Adrenal gland (tissue), 12 donors: Measurements from ENCODE around the gene MSH5. TPM values are rescaled to one million over a fixed set of nuclear protein-coding genes. Genes with fewer than 3 reads are reported as not detected.

Source experiments
- DNase-seq, 7 donors: peaks; one replicate each; pipeline ENCODE4 v3.0.0-alpha.2; 2019 to 2020
- H3K27ac ChIP-seq, 5 donors: fragments of 200-600 bp; sonication (generic) in 4 of 5; 1 replicate in 3 of 5; 2 replicates in 2 of 5; pipeline versions ENCODE4 v1.5.1 to v1.8.0; 2016 to 2020; ENCODE audit warnings: mild to moderate bottlenecking in 1 of 5
- H3K27me3 ChIP-seq: fragments of 200-600 bp; 2 replicates; pipeline ENCODE4 v1.8.0; 2021
- H3K36me3 ChIP-seq, 2 donors: fragments of 200-600 bp; replicated peaks in 1 of 2; 1 replicate in 1 of 2; 2 replicates in 1 of 2; pipeline versions ENCODE4 v1.5.1 to v1.8.0; 2018 to 2022
- H3K4me1 ChIP-seq, 2 donors: fragments of 200-600 bp; replicated peaks in 1 of 2; 1 replicate in 1 of 2; 2 replicates in 1 of 2; pipeline versions ENCODE4 v1.5.1 to v1.8.0; 2018 to 2021
- H3K4me3 ChIP-seq, 4 donors: fragments of 200-600 bp; sonication (generic) in 3 of 4; one replicate each; pipeline ENCODE4 v1.5.1; 2016 to 2018
- H3K9me3 ChIP-seq, 3 donors: fragments of 200-600 bp; sonication (generic) in 1 of 3; replicated peaks in 1 of 3; 1 replicate in 2 of 3; 2 replicates in 1 of 3; pipeline versions ENCODE4 v1.5.1 to v1.8.0; 2016 to 2021
- CTCF ChIP-seq, 6 experiments: fragments of 450-650 bp in 4 of 6; fragments of 200-600 bp in 2 of 6; sonication (generic) in 1 of 6; IDR thresholded peaks; 1 replicate in 5 of 6; 2 replicates in 1 of 6; pipeline versions ENCODE4 v1.5.1 to v1.8.0; 2016 to 2021; ENCODE audit warnings: antibody characterized with exemption in 6 of 6, mild to moderate bottlenecking in 2 of 6, moderate library complexity in 1 of 6
- POLR2A ChIP-seq, 2 donors: fragments of 450-650 bp; IDR thresholded peaks; one replicate each; pipeline ENCODE4 v1.6.1; 2017; ENCODE audit warnings: antibody characterized with exemption in 2 of 2, mild to moderate bottlenecking in 2 of 2, moderate library complexity in 1 of 2
- WGBS, 4 donors: extraction: QIAGEN DNeasy Blood & Tissue Kit in 2 of 4; methylation state at CpG; one replicate each; pipeline versions ENCODE4 v1.1.5 to v1.1.7; 2013 to 2017; 5-methylcytosine and 5-hydroxymethylcytosine counted together
- intact Hi-C, 2 donors: fragments of 100-400 bp; cut with DNase I; formaldehyde crosslinking; loops; one replicate each; pipeline versions ENCODE4 v1.14.1 to v1.15.0; 2022 to 2023
- polyA plus RNA-seq, 3 donors: library from polyadenylated mRNA; stranded (reverse); fragments of 200-250 nt in 2 of 3; fragments of 350-450 nt in 1 of 3; fragmentation: Illumina TruSeq in 1 of 3; extraction: RNeasy Lipid Tissue Mini Kit (QIAGEN cat#74804) in 1 of 3; gene quantifications; one replicate each; pipeline ENCODE4 v1.2.3, GENCODE V29; 2013 to 2014
- total RNA-seq, 9 donors: library from RNA; depleted of rRNA in 4 of 9; stranded (reverse); fragments of >200 nt in 4 of 9; fragments of 120-200 nt in 1 of 9; fragmentation: NEBNext Ultra II Directional in 1 of 9; extraction: Animal tissue kit (Norgen Biotek cat#: 25700) in 1 of 9; gene quantifications; one replicate each; pipeline versions ENCODE4 v1.1.0 to v1.2.4, GENCODE V29; 2013 to 2023
- donor health status: healthy with polysubstance abuse.
- donor health status: Bipolar disorder and iron deficiency.
- donor health status: DM: yes; HTN: yes; CAD: no.
- donor health status: DM: no; HTN: no; CAD: no.
- donor health status: DM: no; HTN: no; CAD: no.
- donor health status: DM: yes; HTN: yes; CAD: no.

The MSH5 gene
- total and polyA plus RNA-seq, 12 donors = 3.0 to 24.5 (median 6.4) TPM

DNA sequence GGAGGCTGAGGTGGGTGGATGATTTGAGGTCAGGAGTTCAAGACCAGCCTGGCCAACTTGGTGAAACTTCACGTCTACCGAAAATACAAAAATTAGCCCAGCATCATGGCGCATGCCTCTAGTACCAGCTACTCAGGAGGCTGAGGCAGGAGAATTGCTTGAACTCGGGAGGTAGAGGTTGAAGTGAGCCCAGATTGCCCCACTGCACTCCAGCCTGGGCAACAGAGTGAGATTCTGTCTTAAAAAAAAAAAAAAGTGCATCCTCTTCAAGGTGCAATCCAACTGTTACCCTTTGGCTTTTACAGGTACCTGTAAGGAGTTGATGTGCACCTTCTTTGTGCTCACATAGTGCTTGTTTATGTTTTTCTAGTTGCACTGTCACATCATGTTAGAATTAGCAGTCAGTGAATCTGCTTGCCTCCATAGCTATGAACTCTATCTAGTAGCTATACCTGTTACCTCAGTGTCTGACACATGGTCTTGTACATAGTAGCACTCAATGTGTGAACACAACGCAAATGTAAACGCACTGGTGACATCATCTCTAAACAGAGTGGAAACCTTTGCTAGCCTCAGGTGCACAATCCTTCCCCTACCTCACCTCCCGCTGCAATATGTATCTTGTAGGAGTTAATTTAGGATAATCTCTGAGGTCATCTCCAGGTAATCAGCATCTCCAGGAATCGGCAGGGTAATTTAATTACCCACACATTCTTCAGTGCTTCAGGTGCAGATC lies 9.7 kb downstream of the MSH5 start:
- no peaks in the 10 kb centered on the region for H3K9me3 ChIP-seq
- intact Hi-C loops = no loop called here
- WGBS, 4 donors = 93 to 95% (median 94%) methylated on average over 8 of the region's 8 CpGs
- DNase-seq = no peak
- no peak overlapping the region for H3K4me3 ChIP-seq
- no peak for TF ChIP-seq CTCF (IDR thresholded peaks at IDR 0.05)
- TF ChIP-seq POLR2A (IDR thresholded peaks at IDR 0.05) = no peak
- no peaks in the 10 kb centered on the region for H3K4me1 ChIP-seq
- H3K27ac ChIP-seq = no peak overlapping the region
- H3K27me3 ChIP-seq = no peaks in the 10 kb centered on the region
- no peaks in the 10 kb centered on the region for H3K36me3 ChIP-seq

GRCh38 chr6:31750411-31751022 lies 10.7 kb downstream of the MSH5 start:
- Histone ChIP-seq H3K27me3 (no peaks in the 10 kb centered on the region), H3K4me1 (no peaks in the 10 kb centered on the region), H3K9me3 (no peaks in the 10 kb centered on the region), H3K4me3 (no peak overlapping the region), H3K36me3 (no peaks in the 10 kb centered on the region), H3K27ac (no peak overlapping the region)
- no peak for TF ChIP-seq POLR2A (IDR thresholded peaks at IDR 0.05)
- TF ChIP-seq CTCF (IDR thresholded peaks at IDR 0.05) = no peak
- DNase-seq = no peak
- intact Hi-C loops = no loop called here
- WGBS, 4 donors = 90 to 94% (median 92%) methylated on average over 7 of the region's 7 CpGs

GRCh38 chr6:31752739-31753319 lies 13.0 kb downstream of the MSH5 start:
- 57 to 63% (median 59%) methylated on average over 8 of the region's 8 CpGs for WGBS, 4 donors
- Histone ChIP-seq H3K4me3 (no peak overlapping the region), H3K36me3 (no peaks in the 10 kb centered on the region), H3K27ac (no peak overlapping the region), H3K4me1 (no peaks in the 10 kb centered on the region), H3K27me3 (no peaks in the 10 kb centered on the region), H3K9me3 (no peaks in the 10 kb centered on the region)
- TF ChIP-seq POLR2A (IDR thresholded peaks at IDR 0.05) = no peak
- no peak for TF ChIP-seq CTCF (IDR thresholded peaks at IDR 0.05)
- intact Hi-C loops = no loop called here
- no peak for DNase-seq

DNA sequence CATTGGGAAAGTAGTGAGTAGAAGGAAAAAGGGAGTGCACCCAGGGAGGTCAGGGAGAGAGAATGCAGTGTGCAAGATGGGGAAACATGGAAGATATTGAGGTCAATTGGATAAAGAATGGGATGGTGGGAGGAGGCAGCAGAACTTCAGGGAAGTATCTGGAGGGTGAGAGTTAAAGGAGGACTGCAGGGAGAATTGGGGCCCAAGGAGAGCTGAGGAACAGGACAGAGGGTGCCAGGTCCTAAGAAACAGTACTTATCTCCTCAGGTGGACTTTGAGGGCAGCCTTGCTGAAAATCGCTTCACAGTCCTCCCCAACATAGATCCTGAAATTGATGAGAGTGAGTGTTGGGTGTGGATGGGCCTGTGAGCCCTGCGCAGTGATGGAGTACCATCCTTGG lies 18.5 kb downstream of the MSH5 start:
- Histone ChIP-seq H3K36me3 (no peaks in the 10 kb centered on the region), H3K4me1 (no peaks in the 10 kb centered on the region), H3K27ac (no peak overlapping the region), H3K27me3 (no peaks in the 10 kb centered on the region), H3K4me3 (no peak overlapping the region), H3K9me3 (no peaks in the 10 kb centered on the region)
- 94 to 100% (median 96%) methylated on average over 2 of the region's 2 CpGs for WGBS, 4 donors
- TF ChIP-seq CTCF (IDR thresholded peaks at IDR 0.05) (no peak), POLR2A (IDR thresholded peaks at IDR 0.05) (no peak)
- no peak for DNase-seq
- intact Hi-C loops = no loop called here
